HG02571 (cell line): Measurements from ENCODE around the gene RABGAP1.

Experiments used
- ATAC-seq: cut with Tn5 transposase; IDR thresholded peaks from one replicate; pipeline ENCODE4 v1.9.1; 2021; ENCODE audit warnings: mild to moderate bottlenecking, moderate library complexity; ENCODE audit not compliant: unreplicated experiment

RABGAP1 gene

DNA sequence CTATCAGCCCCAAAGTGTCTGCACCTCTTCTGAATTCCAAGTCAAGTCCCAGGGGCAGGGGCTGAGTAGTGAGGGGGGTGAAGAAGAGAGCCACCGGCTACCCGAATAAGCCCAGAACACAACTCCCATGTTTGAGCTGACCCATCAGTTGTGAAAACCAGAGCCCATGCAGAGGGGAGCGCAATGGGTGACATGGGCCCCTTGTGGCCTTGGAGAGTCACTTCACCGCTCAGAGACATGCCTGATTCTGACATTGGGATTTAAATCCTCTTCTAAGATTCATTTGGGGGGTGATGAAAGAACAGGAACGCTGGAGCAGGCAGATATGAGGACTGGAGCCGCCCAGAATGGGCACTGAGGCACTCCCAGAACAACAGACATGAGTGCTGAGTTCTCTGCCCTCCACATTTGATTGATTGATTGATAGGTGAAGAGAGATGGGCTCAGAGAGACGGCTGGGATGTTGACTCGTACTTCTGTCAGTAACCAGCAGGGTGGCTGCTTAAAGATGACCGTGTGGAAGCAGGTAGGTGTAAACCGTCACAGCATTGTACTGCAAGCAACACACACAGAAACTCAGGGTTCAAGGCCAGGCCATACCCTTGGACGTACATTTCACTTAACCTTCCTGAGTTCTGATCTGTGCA is 166.9 kb downstream of the RABGAP1 start:
- no peak for ATAC-seq

DNA sequence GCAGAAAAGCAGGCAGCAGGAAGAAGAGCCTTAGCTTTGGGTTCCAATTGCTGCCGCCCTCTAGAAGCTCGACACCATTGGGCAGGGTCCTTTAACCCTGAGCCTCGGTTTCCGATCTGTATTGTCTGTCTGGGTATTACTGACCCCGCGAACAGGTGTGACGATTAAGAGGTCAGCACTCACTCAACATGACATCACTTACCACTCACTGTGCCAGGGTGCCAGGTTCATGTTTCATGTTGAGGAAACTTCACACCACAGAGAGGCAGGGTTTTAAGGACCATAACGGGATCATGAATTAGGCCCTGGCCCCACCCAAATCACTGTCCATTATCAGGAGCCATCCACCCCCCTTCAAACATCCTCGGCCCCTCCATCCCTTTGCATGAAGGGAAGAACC is 168.2 kb downstream of the RABGAP1 start:
- ATAC-seq: no peak

GRCh38 chr9:123109540-123110279 is 168.9 kb downstream of the RABGAP1 start:
- ATAC-seq: no peak

DNA sequence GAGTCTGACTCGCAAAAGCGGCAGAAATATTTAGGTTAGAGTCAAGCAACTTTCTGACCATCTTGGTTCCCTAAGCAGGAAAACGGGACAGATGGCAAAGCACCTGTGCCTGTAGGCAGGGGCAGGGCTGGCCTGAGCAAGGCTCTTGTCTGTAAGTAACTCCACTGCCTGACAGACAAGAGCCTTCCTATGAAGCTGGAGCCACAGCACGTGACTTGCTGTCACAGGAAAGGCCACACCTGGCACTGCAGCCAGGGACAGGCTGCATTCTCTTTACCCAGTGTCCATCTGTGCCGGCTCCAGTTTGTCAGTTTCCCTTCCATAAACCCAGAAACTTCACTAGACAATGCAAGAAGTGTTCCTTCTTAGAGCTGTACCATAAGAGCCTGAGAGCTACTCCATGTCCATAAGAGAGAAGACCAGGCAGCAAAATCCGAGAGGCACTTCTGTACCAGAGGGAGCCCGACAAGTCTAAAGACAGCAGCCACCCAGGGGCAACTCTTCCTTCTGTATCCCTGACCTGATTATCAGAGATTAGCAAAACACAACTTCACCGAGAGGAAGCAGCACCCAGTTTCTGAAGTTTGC is 170.7 kb downstream of the RABGAP1 start:
- no peak for ATAC-seq

GRCh38 chr9:123112015-123112975 is 171.5 kb downstream of the RABGAP1 start:
- ATAC-seq: no peak

DNA sequence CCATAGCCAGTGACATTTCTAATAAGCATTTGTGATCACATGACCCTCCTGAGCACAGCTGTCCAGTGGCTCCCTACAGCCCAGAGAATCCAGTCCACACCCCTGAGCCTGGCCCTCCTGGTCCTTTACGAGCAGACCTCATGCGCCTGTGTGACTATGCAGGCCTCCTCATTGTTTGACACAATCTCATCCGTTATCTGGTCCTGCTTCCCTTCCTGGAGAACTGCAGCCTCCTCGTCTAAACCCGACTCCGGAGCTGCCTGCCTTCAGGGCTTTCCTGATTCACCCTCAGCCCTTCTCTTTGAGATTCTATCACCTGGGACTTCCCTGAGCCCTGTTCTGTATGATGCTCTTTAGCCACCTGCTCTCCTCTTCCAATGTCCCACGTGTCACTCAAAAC is 172.4 kb downstream of the RABGAP1 start:
- ATAC-seq: no peak

DNA sequence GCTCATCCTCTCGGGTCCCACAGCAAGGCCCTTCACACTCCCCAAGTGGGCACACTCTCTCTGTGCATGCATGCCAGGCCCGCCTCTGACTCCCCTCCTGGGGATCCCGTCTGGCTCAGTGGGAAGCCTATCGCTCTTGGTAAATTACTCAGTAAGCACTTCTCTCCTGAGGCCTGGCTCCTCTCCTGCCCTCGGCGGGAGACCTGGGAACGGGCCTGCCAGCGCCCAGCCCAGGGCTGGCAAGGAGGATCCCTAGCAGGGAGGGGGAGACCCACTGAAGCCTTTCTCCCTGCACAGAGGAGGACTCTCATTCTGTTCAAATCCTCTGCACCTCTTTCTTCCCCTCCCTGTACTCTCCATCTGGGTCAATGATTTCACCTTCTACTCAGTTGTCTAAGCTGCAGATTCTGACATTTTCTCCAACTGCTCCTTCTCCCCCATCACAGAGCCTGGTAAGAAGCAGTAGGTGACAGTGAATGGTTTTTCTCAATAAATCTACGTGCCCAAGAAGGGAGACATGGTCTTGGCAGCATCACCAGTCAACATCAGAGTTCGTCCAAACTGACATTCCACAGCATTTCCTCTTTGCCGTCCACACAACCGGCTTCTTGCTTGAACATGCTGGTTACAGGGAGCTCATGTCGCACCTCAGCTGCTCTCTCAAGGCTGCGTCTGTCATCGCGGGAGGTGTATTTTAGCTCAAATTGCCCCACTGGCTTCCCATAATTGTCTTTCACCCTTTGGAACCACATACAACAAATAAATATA is 174.5 kb downstream of the RABGAP1 start:
- ATAC-seq: no peak

- no peak for ATAC-seq
Measured at GRCh38 chr9:123116036-123116435, 175.2 kb downstream of the RABGAP1 start.

DNA sequence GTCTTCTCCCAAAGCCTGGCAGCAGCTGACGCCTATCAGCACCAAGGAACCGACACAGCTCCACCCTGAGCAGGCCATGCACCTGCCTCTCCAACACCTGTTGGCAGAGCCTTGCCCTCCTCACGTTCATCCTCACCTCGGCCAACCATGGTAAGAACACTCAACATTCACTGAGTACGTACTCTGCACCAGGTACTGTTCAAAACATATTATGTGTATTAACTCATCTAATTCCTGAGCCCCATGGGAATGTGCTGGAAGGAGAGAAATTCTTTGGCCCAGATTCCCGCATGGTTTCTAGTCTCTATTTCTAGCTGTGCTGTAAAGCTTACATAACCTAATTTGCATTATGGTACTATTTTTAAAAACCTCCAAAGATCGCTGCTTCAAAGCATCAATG is 178.7 kb downstream of the RABGAP1 start:
- no peak for ATAC-seq

- ATAC-seq: no peak
Measured at GRCh38 chr9:123120131-123120530, 179.3 kb downstream of the RABGAP1 start.

- no peak for ATAC-seq
Measured at GRCh38 chr9:123120953-123121352, 180.1 kb downstream of the RABGAP1 start.

- no peak for ATAC-seq
Measured at GRCh38 chr9:123121457-123121856, 180.6 kb downstream of the RABGAP1 start.

DNA sequence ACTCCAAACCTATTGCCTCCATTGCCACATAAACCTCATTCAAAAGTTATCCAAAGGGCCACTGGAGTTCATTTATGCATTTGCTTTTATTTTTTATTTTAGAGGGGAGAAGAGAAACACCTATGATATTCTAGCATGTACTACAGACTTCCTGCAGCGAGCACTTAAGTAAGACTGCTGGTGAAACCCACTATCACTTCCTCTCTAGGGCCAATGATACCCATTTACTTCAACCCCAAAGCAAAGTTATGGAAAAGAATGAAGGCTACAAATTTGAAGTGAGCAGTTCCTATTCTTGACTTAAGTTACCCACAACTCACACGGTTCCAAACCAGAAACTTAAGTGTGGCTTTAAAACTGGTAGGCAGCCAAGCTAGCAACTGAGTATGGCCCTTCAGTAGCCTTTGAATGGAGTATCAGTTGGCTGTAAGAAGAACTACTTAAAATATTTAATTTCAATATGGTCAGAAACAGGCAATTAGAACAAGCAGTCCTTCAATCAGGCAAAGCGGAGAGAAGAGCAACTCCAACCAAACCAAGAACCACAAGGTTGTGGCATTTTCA is 186.8 kb downstream of the RABGAP1 start:
- ATAC-seq: no peak

- ATAC-seq: no peak
Measured at GRCh38 chr9:123128591-123128990, 187.8 kb downstream of the RABGAP1 start.

DNA sequence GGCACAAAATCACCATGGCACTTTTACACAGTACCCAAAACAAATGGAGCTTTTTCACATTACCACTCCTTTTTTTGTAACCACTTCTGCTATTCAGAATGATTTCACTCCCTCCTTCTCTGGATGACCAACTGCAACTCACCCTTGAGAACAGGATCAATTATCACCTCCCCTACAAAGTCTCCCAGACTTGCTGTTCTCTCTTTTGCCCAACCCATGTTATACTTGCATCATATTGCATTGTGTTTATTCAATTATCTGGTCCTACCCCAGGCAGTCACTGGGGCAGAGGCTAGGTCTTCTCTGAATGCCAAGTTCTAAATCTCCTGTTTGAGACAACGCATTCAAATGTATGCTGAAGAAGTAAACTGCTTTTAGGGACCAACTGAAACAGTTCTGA is 188.6 kb downstream of the RABGAP1 start:
- ATAC-seq: no peak

GRCh38 chr9:123131258-123131657 is 190.4 kb downstream of the RABGAP1 start:
- no peak for ATAC-seq

DNA sequence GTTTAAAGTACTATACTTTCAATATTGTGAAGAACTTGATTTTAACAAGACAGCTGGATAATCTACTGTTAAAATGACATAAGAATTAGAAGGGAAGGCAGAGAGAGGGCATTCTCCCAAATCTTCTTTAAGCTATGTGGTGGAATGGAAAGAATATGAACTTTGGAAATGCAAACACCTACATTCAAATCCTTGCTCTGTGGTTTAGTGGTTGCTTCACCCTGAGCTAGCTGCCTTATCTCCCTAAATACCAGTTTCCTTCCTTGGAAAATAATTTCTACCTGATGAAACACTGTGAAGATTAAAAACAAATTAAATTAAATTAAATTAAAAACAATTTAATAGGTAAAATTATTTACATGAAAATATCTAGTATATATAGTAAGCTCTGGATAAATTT is 191.2 kb downstream of the RABGAP1 start:
- no peak for ATAC-seq

DNA sequence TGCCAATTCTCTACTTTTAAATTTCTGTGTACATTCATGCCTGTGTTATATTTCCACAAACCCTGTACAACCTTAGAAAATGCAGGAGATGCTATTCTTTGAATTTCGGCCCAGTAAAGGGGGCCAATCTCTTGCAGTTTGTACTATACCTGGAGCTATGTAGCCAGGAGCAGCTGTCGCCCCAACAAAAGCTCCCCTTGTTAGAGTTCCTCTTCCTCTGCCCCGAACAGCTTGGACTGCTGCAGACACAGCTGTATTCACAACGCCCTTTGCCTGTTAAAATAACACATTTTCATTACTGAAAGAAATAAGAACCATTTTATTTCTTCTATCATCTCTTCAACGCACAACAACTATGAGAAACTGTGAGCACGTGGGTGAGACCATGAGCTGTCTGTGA is 191.9 kb downstream of the RABGAP1 start:
- ATAC-seq: no peak

- ATAC-seq: no peak
Measured at GRCh38 chr9:123135430-123135829, 194.6 kb downstream of the RABGAP1 start.

DNA sequence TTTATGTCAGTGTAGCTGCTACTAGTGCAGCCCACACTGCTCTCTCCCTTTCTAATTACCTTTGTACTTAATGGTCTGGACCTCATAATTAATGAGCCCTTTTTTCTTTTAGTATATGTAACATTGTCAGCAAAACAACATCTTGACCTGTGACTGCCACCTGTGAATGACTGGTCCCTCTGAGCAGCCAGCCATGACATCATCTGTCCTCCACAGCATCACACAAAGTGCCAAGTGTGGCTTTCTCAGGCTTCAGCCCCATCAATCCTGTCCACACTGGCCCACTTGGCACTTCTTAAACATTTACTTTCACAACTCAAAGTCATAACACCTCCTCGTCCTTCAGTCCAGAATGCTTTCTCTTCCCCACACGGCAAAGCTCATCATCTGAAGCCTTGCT is 197.3 kb downstream of the RABGAP1 start:
- no peak for ATAC-seq
